Activated T-cell treated with anti-CD3 and anti-CD28 coated beads, Interleukin-2, amount 50 U/mL, for 72 hours (primary cell): ENCODE measurements around the gene DIRAS1. TPM values are rescaled to one million over a fixed set of nuclear protein-coding genes. Genes with fewer than 3 reads are reported as not detected.

Source experiments
- ATAC-seq, 2 donors: fragments of 150-1000 bp; cut with Tn5 transposase; replicated peaks in 1 of 2; 2 replicates each; pipeline ENCODE4 v1.10.0; 2021; ENCODE audit warnings: moderate library complexity in 2 of 2, mild to moderate bottlenecking in 1 of 2
- DNase-seq, 2 donors: peaks; one replicate each; pipeline ENCODE4 v3.0.0; 2021 to 2022; ENCODE audit warnings: mixed read lengths in 1 of 2
- H3K27ac Mint-ChIP-seq: one replicate; pipeline ENCODE4 v1.8.0; 2022; ENCODE audit warnings: mild to moderate bottlenecking, moderate library complexity, mixed read lengths
- H3K27me3 Mint-ChIP-seq: one replicate; pipeline ENCODE4 v1.8.0; 2022; ENCODE audit warnings: low read depth, mixed read lengths
- H3K36me3 Mint-ChIP-seq, 2 donors: one replicate each; pipeline ENCODE4 v1.8.0; 2022; ENCODE audit warnings: mixed read lengths in 2 of 2, mild to moderate bottlenecking in 1 of 2; ENCODE audit not compliant: insufficient read depth in 2 of 2
- H3K4me1 Mint-ChIP-seq: one replicate; pipeline ENCODE4 v1.8.0; 2022; ENCODE audit warnings: low read depth, mixed read lengths
- H3K4me3 Mint-ChIP-seq, 2 donors: one replicate each; pipeline ENCODE4 v1.8.0; 2022; ENCODE audit warnings: mild to moderate bottlenecking in 2 of 2, mixed read lengths in 2 of 2, moderate library complexity in 2 of 2
- H3K9me3 Mint-ChIP-seq, 2 donors: one replicate each; pipeline ENCODE4 v1.8.0; 2022; ENCODE audit warnings: mixed read lengths in 2 of 2
- total RNA-seq, 2 donors: library from RNA; stranded (reverse); gene quantifications; one replicate each; pipeline ENCODE4 v1.2.3, GENCODE V29; 2022

Gene DIRAS1
- total RNA-seq, 2 donors from 2014 or later, result 0.32 to 0.55 TPM

DNA sequence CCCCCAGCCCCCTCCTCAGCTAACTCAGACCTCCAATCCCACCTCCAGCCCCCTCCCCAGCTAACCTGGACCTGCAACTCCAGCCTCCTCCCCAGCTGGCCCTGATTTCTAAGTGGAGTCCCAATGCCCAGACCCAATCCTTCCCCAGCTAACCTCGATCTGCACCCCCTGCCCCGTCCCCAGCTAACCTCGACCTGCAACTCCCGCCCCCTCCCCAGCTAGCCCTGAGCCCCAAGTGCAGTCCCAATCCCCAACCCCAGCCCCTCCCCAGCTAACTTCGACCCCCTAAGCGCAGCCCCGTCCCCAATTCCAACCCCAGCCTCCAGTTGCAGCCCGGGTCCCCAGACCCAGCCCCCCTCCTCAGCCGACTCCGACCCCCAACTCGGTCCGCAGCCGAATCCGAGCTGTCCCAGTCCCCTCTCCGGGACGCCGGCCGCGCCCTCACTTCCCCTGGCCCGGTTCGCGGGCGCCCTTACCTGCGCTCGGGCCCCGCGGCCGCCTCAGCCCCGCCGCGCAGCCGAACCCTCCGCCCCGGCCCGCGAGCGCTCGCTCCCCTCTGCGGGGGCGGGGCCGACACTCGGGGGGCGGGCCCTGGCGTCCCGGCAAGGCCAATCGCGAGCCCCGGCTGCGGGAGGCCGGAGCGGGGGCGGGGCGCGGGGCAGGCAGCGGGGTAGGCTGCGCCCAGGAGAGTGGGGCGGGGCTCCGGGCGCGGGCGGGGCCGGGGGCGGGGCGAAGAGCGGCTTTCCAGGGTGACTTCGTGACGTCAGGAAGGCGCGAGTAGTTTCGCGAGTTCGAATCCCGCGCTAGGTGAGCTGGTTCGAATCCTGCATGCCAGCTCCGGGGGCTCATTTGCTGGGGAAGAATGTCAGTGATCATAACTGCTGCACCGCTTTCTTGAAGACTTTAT lies 18.7 kb downstream of the DIRAS1 start, which contains the start of gene GNG7:
Gene GNG7, minus strand, starts transcription at position 525 of the 907 bp plus-strand sequence. CDS start 182,006 bp downstream, outside the sequence.
- Mint-ChIP-seq H3K36me3 (no peaks in the 10 kb centered on the region), H3K4me1 (peaks cover 15% of the 10 kb centered on the region), H3K4me3 (peak within 1 kb of the TSS; percentile 69 to 81), H3K27ac (no peak within 1 kb of the TSS), H3K27me3 (no peaks in the 10 kb centered on the region), H3K9me3 (no peaks in the 10 kb centered on the region)
- ATAC-seq (peak; percentile 100), DNase-seq (peak; percentile 96 to 98)

DNA sequence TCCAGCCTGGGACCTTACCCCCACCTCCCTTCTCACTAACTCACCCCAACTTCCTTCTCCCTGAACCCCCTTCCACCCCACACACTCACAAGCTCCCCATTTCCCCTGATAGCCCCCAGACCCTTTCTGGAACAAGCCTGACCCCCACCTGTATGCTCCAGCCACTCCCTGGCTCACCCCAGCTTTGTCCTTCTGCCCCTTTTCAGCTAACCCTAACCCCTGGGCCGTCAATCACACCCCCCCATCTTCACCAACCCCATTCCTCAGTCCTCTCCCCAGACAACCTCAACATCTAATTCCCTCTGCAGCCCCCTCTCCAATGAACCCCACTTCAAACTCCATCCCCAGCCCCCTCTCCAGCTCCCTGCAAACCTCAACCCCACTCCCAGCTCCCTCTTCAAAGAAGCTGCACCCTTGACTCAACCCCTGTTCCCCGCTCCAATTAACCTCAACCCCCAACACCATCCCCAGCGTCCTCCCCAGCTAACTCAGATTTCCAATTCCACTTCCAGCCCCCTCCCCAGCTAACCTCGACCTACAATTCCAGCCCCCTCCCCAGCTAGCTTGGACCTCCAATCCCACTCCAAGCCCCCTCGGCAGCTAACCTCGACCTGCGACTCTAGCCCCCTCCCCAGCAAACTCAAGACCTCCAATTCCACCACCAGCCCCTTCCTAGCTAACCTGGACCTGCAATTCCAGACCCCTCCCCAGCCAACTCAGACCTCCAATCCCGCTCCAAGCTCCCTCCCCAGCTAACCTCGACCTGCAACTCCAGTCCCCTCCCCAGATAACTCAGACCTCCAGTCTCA lies 19.6 kb downstream of the DIRAS1 start:
- no peaks in the 10 kb centered on the region for H3K36me3 Mint-ChIP-seq
- H3K9me3 Mint-ChIP-seq, result no peaks in the 10 kb centered on the region
- H3K4me3 Mint-ChIP-seq, result peak overlapping the region; percentile 69 to 81
- H3K4me1 Mint-ChIP-seq, result peaks cover 15% of the 10 kb centered on the region
- no peak for DNase-seq
- H3K27me3 Mint-ChIP-seq, result no peaks in the 10 kb centered on the region
- H3K27ac Mint-ChIP-seq, result no peak overlapping the region
- ATAC-seq, result no peak

DNA sequence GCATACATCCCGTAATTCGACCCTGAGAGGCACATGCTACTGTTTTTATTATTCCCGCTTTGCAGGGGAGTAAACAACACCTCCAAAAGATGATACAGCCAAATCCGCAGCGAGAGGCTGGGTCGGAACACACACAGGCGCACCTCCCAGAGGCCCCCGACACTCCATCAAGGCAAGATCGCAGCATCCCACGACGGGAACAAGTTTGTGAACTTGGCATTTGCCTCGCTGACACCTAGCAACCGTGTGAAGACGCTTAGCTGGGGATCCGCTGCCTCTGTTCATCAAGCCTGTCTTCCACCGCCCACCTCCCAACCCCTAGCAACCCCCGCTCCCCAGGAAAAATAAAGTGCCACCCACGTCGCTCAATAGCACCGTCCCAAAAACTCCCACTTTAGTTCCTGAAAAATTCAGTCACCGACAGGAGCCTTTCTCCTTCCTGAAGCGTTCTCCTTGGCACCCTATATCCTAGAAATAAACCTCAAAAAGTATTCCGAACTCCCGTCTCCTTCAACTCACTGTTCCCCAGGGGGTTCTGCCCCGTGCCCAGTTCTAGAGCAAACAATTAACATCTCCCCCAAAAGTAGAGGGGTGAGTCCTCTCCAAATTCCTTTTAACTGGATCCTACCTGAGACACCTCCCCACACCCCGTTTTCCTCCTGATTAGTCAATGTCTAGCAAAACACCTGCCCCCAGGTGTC lies 20.4 kb downstream of the DIRAS1 start:
- DNase-seq (no peak), ATAC-seq (no peak)
- Mint-ChIP-seq H3K9me3 (no peaks in the 10 kb centered on the region), H3K27ac (no peak overlapping the region), H3K36me3 (no peaks in the 10 kb centered on the region), H3K4me3 (no peak overlapping the region), H3K27me3 (no peaks in the 10 kb centered on the region), H3K4me1 (peaks cover 15% of the 10 kb centered on the region)

DNA sequence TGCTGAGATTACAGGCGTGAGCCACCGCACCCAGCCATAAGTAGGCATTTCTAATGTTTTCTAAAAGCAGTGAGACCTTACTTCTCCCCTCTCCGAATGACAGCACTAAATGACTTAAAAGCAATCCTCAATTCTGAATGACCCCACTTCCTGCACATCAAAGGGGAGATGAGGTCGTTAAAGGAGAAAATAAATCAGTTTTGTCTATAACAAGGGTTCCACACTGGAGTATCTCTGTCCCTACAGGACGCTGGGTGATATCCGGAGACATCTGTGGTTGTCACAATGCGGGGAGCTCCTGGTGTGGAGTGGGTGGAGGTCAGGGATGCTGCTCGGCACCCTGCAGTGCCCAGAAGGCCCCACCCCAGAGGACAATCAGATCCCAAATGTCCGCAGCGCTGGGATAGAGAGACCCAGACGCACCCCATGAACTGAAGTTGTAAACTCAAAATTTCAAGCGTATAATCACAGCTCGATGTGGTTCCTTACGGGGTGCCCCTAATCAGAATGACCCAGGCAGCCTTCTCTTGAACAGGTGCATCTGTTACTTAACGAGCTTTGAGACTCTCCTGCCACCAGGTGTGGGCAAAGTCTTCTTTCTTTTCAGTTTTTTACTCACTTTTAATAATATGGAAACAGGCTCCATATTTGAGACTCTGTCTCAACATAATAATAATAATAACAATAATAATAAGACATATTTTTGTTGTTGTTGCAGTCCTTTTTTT lies 21.6 kb downstream of the DIRAS1 start:
- DNase-seq (no peak), ATAC-seq (no peak)
- no peaks in the 10 kb centered on the region for H3K9me3 Mint-ChIP-seq
- H3K27me3 Mint-ChIP-seq, result no peaks in the 10 kb centered on the region
- H3K4me3 Mint-ChIP-seq, result no peak overlapping the region
- no peaks in the 10 kb centered on the region for H3K36me3 Mint-ChIP-seq
- H3K4me1 Mint-ChIP-seq, result peaks cover 15% of the 10 kb centered on the region
- H3K27ac Mint-ChIP-seq, result no peak overlapping the region

DNA sequence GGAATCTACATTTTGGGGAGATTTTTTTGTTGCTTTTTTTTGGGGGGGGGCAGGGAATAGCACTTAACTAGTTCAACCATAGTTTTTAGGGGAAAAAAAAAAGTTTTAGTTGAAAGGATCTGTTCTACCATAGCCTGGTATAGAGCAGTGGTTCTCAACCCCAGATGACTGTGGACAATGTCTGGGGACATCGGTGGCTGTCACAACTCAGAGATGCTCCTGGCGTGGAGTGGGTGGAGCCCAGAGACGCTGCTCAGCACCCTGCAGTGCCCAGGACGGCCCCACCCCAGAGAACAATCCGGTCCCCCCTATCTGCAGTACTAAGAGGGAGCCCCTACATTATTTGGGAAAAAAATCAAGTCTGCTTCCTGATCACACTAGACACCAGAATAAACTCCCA lies 27.0 kb downstream of the DIRAS1 start:
- Mint-ChIP-seq H3K27me3 (no peaks in the 10 kb centered on the region), H3K9me3 (no peaks in the 10 kb centered on the region), H3K4me1 (peaks cover 10% of the 10 kb centered on the region), H3K27ac (no peak overlapping the region), H3K4me3 (no peak overlapping the region), H3K36me3 (no peaks in the 10 kb centered on the region)
- no peak for ATAC-seq
- no peak for DNase-seq

DNA sequence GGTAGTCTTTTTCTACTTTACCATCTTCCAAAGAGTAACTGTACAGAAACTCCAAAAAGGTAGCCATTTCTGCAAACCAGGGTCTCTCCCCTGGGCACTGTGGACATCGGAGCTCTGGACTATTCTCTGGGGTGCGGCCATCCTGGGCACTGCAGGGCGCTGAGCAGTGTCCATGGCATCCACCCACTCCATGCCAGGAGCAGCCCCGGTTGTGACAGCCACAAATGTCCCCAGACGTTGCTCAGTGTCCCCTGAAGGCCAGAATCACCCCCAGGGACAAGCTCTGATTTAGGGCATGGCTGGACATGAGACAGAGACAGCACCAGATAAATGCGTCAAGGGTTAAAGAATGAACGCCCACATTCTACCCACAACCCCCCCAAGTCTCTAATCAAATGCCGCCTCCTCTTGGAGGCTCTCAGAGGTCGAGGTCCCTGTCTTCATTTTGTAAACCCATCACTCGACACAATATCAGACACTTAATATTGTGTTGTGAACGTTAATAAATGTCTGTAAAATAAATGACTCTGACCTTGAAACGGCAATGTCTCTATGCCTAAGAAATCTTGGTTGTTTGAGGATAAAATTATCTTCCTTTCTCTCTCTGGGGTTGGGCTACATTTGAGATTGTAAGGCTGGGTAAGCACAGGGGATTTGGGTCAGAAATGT lies 27.5 kb downstream of the DIRAS1 start:
- no peaks in the 10 kb centered on the region for H3K36me3 Mint-ChIP-seq
- no peaks in the 10 kb centered on the region for H3K27me3 Mint-ChIP-seq
- DNase-seq, result no peak
- H3K27ac Mint-ChIP-seq, result no peak overlapping the region
- ATAC-seq, result no peak
- H3K9me3 Mint-ChIP-seq, result no peaks in the 10 kb centered on the region
- peaks cover 4% of the 10 kb centered on the region for H3K4me1 Mint-ChIP-seq
- H3K4me3 Mint-ChIP-seq, result no peak overlapping the region

DNA sequence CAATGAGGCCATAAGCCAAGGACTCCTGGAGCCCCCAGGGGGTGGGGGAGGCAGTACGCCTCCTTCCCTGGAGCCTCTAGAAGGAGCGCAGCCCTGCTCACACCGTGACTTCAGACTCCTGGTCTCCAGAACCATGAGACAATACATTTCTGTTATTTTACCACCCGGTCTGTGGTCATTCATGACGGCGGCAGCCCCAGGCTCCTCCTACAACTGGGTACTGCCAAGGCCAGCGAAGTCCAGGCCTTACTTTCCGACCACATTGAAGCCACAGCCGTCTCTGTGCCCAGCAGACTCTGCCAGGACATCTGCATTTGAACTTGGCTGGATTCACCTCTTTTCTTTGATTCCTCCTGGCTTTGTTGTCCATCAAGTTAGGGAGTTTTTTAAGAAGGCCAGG lies 29.2 kb downstream of the DIRAS1 start:
- no peaks in the 10 kb centered on the region for H3K9me3 Mint-ChIP-seq
- DNase-seq (no peak), ATAC-seq (no peak)
- no peak overlapping the region for H3K27ac Mint-ChIP-seq
- no peaks in the 10 kb centered on the region for H3K4me1 Mint-ChIP-seq
- no peak overlapping the region for H3K4me3 Mint-ChIP-seq
- no peaks in the 10 kb centered on the region for H3K27me3 Mint-ChIP-seq
- H3K36me3 Mint-ChIP-seq, result no peaks in the 10 kb centered on the region

DNA sequence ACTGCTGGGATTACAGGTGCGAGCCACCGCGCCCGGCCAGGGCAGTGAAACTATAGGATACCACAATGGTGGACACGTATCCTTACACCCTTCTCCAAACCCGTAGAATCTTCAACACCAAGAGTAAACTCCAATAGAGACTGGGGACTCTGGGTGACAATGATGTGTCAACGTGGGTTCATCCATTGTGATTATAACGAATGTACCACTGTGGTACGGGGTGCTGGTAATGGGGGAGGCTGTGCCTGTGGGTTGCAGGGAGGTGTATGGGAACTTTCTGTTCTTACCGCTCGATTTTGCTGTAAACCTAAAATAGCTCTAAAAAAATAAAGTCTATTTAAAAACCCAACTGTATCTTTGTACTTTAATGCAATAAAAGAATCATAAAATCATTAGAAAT lies 30.3 kb downstream of the DIRAS1 start:
- H3K4me3 Mint-ChIP-seq, result no peak overlapping the region
- DNase-seq, result no peak
- no peaks in the 10 kb centered on the region for H3K27me3 Mint-ChIP-seq
- H3K4me1 Mint-ChIP-seq, result no peaks in the 10 kb centered on the region
- ATAC-seq, result no peak
- no peaks in the 10 kb centered on the region for H3K9me3 Mint-ChIP-seq
- no peaks in the 10 kb centered on the region for H3K36me3 Mint-ChIP-seq
- no peak overlapping the region for H3K27ac Mint-ChIP-seq

DNA sequence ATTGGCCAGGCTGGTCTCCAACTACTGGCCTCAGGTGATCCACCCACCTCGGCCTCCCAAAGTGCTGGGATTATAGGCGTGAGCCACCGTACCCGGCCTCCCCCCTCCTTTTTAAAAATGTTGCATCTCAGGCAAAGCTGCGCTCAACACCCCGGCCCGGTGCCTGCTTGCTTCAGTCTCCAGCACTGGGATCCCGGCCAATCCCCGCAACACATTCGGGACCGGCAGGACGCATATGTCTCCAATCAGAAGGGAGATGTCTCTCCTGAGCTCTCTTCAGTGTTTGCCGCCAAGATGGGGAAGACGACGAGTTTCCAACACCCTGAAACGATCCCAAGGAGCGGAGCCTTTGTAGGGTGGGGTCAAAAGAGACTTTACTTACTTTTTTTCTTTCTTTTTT lies 34.8 kb downstream of the DIRAS1 start:
- H3K36me3 Mint-ChIP-seq, result no peaks in the 10 kb centered on the region
- H3K27me3 Mint-ChIP-seq, result no peaks in the 10 kb centered on the region
- no peak for ATAC-seq
- H3K4me3 Mint-ChIP-seq, result no peak overlapping the region
- no peaks in the 10 kb centered on the region for H3K9me3 Mint-ChIP-seq
- DNase-seq, result no peak
- H3K27ac Mint-ChIP-seq, result no peak overlapping the region
- H3K4me1 Mint-ChIP-seq, result no peaks in the 10 kb centered on the region

DNA sequence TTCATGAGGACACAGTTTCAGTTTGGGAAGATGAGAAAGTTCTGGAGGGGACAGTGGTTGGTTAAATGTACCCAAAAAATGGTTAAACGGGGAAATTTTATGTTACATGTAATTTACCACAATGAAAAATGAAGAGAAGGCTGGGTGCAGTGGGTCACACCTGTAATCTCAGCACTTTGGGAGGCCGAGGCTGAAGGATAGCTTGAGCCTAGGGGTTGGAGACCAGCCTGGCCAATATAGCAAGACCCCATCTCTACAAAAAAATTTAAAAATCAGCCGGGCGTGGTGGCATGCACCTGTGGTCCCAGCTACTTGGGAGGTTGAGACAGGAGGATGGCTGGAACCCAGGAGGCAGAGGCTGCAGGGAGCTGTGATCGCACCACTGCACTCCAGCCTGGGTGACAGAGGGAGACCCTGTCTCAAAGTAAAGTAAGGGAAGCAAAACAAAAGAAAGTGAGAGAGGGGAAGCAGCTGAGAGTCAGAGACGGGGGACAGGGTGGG lies 35.9 kb downstream of the DIRAS1 start:
- no peak for ATAC-seq
- Mint-ChIP-seq H3K4me1 (no peaks in the 10 kb centered on the region), H3K27ac (no peak overlapping the region), H3K9me3 (no peaks in the 10 kb centered on the region), H3K27me3 (no peaks in the 10 kb centered on the region), H3K4me3 (no peak overlapping the region), H3K36me3 (peaks cover 0 to 1% of the 10 kb centered on the region in 2 donors)
- DNase-seq, result no peak

DNA sequence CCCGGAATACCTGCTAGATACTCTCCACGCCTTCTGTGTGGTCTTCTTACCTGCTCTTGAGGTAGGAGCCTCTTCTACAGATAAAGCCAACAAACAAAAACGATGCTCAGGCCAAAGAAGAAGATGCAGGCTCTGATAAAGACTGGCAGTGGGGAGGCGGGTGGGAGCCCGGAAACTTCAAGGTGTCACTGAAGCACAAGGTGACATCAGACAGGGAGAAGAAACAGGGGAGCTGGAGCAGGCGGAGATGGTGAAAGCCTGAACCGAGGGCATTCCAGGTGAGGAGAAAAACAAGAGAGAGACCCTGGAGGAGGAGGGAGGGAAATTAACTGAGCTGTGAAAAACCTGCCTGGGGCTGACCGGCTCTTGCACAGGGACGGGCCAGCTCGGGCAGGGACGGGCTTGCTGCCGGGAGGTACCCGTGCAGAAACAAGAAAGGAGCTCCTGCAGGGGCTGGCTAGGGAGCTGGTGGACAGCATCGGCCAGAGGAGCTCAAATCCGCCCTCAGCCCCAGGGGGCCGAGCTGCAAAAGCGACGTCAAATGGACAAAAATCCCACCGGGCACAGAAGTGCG lies 37.7 kb downstream of the DIRAS1 start:
- DNase-seq (no peak), ATAC-seq (no peak)
- no peak overlapping the region for H3K4me3 Mint-ChIP-seq
- H3K27me3 Mint-ChIP-seq, result no peaks in the 10 kb centered on the region
- no peaks in the 10 kb centered on the region for H3K4me1 Mint-ChIP-seq
- peaks cover 0 to 1% of the 10 kb centered on the region in 2 donors for H3K36me3 Mint-ChIP-seq
- H3K9me3 Mint-ChIP-seq, result no peaks in the 10 kb centered on the region
- no peak overlapping the region for H3K27ac Mint-ChIP-seq

DNA sequence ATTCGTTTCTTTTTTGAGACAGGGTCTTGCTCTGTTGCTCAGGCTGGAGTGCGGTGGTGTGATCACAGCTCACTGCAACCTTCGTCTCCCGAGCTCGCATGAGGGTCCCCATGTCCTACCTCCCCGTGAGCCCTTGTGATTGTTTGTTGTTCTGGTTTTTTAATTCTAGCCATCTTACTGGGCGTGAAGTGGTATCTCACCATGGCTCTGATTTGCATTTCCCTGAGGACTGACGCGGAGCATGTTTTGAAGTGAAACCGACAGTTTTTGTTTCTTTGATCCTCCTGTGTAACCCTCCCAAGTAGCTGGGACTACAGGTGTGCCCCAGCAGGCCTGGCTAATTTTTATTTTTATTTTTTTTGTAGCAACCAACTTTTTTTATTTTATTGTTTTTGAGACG lies 40.4 kb downstream of the DIRAS1 start:
- ATAC-seq (no peak), DNase-seq (no peak)
- no peak overlapping the region for H3K4me3 Mint-ChIP-seq
- no peaks in the 10 kb centered on the region for H3K4me1 Mint-ChIP-seq
- no peaks in the 10 kb centered on the region for H3K27me3 Mint-ChIP-seq
- H3K9me3 Mint-ChIP-seq, result no peaks in the 10 kb centered on the region
- peaks cover 0 to 1% of the 10 kb centered on the region in 2 donors for H3K36me3 Mint-ChIP-seq
- H3K27ac Mint-ChIP-seq, result no peak overlapping the region
